Memory B cell (primary cell): ENCODE data around the gene CYLD.

Experiments used
- ATAC-seq: fragments of 150-1000 bp; cut with Tn5 transposase; 2 replicates; pipeline ENCODE4 v1.10.0; 2021; ENCODE audit warnings: low read depth, mild to moderate bottlenecking, moderate library complexity
- DNase-seq, 2 donors: peaks; one replicate each; pipeline ENCODE4 v3.0.0; 2022; ENCODE audit warnings: low spot score in 2 of 2
- H3K27ac Mint-ChIP-seq: one replicate; pipeline ENCODE4 v1.8.0; 2022; ENCODE audit warnings: mild to moderate bottlenecking, moderate library complexity, mixed read lengths
- H3K27me3 Mint-ChIP-seq: one replicate; pipeline ENCODE4 v1.8.0; 2022; ENCODE audit warnings: mixed read lengths
- H3K36me3 Mint-ChIP-seq: one replicate; pipeline ENCODE4 v1.8.0; 2022; ENCODE audit warnings: mild to moderate bottlenecking, mixed read lengths
- H3K4me1 Mint-ChIP-seq: one replicate; pipeline ENCODE4 v1.8.0; 2022; ENCODE audit warnings: mixed read lengths
- H3K4me3 Mint-ChIP-seq: one replicate; pipeline ENCODE4 v1.8.0; 2022; ENCODE audit warnings: mild to moderate bottlenecking, moderate library complexity, mixed read lengths
- H3K9me3 Mint-ChIP-seq: one replicate; pipeline ENCODE4 v1.8.0; 2022; ENCODE audit warnings: mixed read lengths

Gene CYLD

DNA sequence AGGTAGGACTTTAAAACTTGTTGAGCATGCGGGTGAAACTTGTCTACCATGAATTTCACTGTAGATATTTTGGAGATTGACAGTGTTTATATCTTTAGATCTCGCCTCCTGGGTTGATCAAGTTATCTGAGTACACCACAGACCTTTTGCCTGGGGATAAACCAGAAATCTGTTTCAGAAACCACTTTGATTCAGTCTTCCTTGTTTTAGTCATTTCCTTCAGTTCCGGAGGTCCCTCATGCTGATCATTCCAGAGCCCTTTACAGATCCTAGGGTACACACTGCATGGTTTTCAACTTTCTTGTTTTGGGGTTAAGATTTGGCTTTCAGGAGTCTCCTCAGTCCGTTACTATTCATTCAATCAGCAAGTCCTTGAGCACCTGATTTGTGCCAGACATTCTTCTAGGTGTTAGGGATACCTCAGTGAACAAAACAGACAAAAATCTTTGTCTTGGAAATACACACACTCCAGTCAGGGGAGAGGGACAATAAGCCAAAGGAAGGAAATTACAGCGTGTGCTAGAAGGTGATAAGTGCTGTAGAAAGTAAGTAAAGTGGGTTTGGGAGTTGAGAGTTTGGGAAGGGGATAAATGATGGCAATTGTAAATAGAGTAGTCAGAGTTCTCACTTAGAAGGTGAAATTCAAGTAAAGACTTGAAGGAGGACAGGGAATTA is 36.3 kb upstream of the CYLD start:
- H3K27ac Mint-ChIP-seq: no peak overlapping the region

GRCh38 chr16:50706250-50706649 is 35.6 kb upstream of the CYLD start:
- no peaks in the 10 kb centered on the region for H3K27me3 Mint-ChIP-seq
- no peak overlapping the region for H3K4me3 Mint-ChIP-seq
- H3K36me3 Mint-ChIP-seq: peaks cover 12% of the 10 kb centered on the region
- H3K27ac Mint-ChIP-seq: no peak overlapping the region
- DNase-seq: no peak
- peaks cover 15% of the 10 kb centered on the region for H3K4me1 Mint-ChIP-seq
- H3K9me3 Mint-ChIP-seq: peaks cover 14% of the 10 kb centered on the region
- no peak for ATAC-seq

More for the DNA sequence above, 36.3 kb upstream of the CYLD start:
- peaks cover 15% of the 10 kb centered on the region for H3K4me1 Mint-ChIP-seq
- peaks cover 14% of the 10 kb centered on the region for H3K9me3 Mint-ChIP-seq
- no peak overlapping the region for H3K4me3 Mint-ChIP-seq
- H3K27me3 Mint-ChIP-seq: no peaks in the 10 kb centered on the region
- peaks cover 12% of the 10 kb centered on the region for H3K36me3 Mint-ChIP-seq
- DNase-seq (no peak), ATAC-seq (no peak)

DNA sequence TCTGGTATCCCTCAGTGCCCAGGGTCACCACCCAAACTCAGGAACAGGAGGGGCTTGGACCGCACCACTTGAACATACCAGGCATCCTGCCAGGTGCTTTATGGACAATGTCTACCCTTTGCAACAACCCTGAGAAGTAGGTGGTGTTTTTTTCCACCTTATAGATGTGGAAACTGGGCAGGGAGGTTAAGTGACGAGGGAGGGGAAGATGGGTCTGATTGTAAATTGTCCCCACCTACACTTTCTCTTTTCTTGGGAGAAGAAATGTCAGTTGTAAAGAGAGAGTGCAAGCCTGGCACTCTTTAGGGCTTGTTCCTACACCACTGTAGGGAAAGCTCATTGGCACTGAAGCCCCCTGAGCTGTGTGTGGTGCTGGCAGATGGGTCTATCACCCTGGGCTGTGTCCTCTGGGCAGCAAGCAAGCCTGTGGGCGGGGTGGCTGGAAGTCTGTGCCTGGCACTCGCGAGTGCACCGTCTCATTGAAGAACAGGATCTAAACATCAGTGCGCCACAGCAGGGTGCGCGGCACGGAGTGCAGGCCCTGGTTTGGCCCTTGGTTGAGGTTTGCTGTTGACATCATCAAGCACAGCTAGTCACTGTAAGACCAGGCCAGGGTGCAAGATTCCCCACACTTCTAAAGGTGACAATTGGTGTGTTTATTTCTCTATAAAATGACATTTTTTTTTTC is 33.4 kb upstream of the CYLD start:
- Mint-ChIP-seq H3K4me1 (peaks cover 20% of the 10 kb centered on the region), H3K4me3 (no peak overlapping the region), H3K27ac (no peak overlapping the region), H3K9me3 (peaks cover 14% of the 10 kb centered on the region), H3K27me3 (no peaks in the 10 kb centered on the region), H3K36me3 (peaks cover 12% of the 10 kb centered on the region)
- no peak for DNase-seq
- ATAC-seq: no peak

DNA sequence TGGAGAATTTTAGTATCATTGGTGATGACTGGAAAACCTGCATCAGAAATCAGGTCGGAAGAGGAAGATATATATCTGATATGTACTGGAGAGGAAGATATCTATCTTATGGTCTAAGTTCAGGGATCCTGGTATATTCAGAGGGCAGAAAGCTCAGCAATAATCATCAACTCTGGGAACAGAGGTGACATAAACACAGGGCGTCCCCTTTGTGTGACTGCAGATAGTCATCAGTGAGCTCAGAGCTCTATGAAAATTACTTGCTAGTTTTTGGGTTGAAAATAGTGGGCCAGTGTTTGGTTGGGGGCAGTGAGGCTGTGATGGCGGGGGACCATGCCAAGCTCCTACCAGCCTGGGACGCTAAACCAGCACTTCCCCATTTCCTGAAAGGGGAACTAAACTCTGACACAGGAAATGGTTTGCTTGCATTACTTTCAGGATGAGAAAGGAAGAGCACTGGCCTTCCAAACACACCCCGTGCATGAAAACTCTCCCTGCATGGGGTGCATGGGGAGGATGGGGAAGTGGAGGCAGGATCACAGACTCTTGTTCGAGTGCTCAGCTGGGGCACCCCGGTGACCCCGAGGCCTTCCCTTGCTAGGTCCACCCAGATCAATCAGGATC is 32.7 kb upstream of the CYLD start:
- H3K27ac Mint-ChIP-seq: peak overlapping the region; percentile 41
- peak overlapping the region; percentile 15 for H3K4me3 Mint-ChIP-seq
- peaks cover 21% of the 10 kb centered on the region for H3K4me1 Mint-ChIP-seq
- H3K9me3 Mint-ChIP-seq: peaks cover 10% of the 10 kb centered on the region
- ATAC-seq (peak; percentile 81), DNase-seq (no peak)
- peaks cover 11% of the 10 kb centered on the region for H3K36me3 Mint-ChIP-seq
- H3K27me3 Mint-ChIP-seq: no peaks in the 10 kb centered on the region

DNA sequence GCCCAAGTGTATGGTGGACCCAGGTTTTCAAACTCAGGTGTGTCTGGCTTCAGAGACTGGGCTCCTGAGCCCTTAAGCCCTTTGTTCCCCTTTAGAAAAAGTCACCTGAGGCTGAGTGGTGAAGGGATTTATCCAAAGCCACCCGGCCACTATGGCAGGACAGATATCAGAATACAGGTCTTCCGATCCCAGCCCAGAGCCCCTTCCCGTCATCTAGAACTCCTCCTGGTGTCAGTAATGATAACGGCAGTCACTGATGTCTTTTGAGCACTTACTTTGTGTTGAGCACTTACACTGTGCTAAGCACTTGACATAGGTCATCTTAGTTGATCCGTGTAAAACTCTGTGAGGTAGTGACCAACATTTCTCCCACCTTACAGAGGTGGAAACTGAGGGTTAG is 31.9 kb upstream of the CYLD start:
- peaks cover 7% of the 10 kb centered on the region for H3K36me3 Mint-ChIP-seq
- peak overlapping the region; percentile 27 for H3K4me3 Mint-ChIP-seq
- peaks cover 24% of the 10 kb centered on the region for H3K4me1 Mint-ChIP-seq
- H3K27ac Mint-ChIP-seq: no peak overlapping the region
- H3K27me3 Mint-ChIP-seq: no peaks in the 10 kb centered on the region
- no peak for ATAC-seq
- no peak for DNase-seq
- H3K9me3 Mint-ChIP-seq: peaks cover 8% of the 10 kb centered on the region

- H3K4me1 Mint-ChIP-seq: peaks cover 26% of the 10 kb centered on the region
- DNase-seq (no peak), ATAC-seq (no peak)
- no peak overlapping the region for H3K27ac Mint-ChIP-seq
- H3K4me3 Mint-ChIP-seq: no peak overlapping the region
- no peaks in the 10 kb centered on the region for H3K36me3 Mint-ChIP-seq
- H3K27me3 Mint-ChIP-seq: no peaks in the 10 kb centered on the region
- H3K9me3 Mint-ChIP-seq: no peaks in the 10 kb centered on the region
Measured at GRCh38 chr16:50711040-50711439, 30.8 kb upstream of the CYLD start.

- Mint-ChIP-seq H3K36me3 (no peaks in the 10 kb centered on the region), H3K4me3 (no peak overlapping the region), H3K27ac (no peak overlapping the region), H3K4me1 (peaks cover 26% of the 10 kb centered on the region), H3K27me3 (no peaks in the 10 kb centered on the region), H3K9me3 (no peaks in the 10 kb centered on the region)
- DNase-seq (no peak), ATAC-seq (no peak)
Measured at GRCh38 chr16:50711862-50712559, 29.9 kb upstream of the CYLD start.

- no peak overlapping the region for H3K27ac Mint-ChIP-seq
- H3K4me3 Mint-ChIP-seq: no peak overlapping the region
- no peak for DNase-seq
- ATAC-seq: no peak
- no peaks in the 10 kb centered on the region for H3K27me3 Mint-ChIP-seq
- peaks cover 26% of the 10 kb centered on the region for H3K4me1 Mint-ChIP-seq
- H3K36me3 Mint-ChIP-seq: no peaks in the 10 kb centered on the region
- no peaks in the 10 kb centered on the region for H3K9me3 Mint-ChIP-seq
Measured at GRCh38 chr16:50712560-50712898, 29.4 kb upstream of the CYLD start.

DNA sequence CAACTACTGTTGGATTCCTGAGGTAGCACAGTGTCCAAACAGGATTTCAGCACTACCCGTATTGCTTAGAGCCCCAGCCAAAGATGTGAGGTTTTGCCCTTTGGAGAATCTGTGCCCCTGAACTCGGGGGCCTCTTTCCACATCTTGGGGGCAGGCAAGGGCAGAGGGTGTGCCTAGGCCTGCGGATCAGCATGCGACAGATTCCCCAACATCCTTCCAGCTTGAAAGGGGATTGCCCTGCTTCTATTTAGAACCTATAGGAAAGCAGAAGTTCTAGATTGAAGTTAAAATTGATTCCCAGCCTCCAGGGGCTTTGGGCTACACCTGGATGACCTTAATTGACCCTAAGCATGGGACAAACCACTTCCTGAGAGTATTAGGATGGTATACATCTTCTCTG is 28.9 kb upstream of the CYLD start:
- Mint-ChIP-seq H3K9me3 (no peaks in the 10 kb centered on the region), H3K27ac (no peak overlapping the region), H3K36me3 (no peaks in the 10 kb centered on the region), H3K4me3 (no peak overlapping the region), H3K27me3 (no peaks in the 10 kb centered on the region), H3K4me1 (peaks cover 26% of the 10 kb centered on the region)
- ATAC-seq (no peak), DNase-seq (no peak)

- Mint-ChIP-seq H3K27me3 (no peaks in the 10 kb centered on the region), H3K36me3 (no peaks in the 10 kb centered on the region), H3K9me3 (no peaks in the 10 kb centered on the region), H3K4me1 (peaks cover 13% of the 10 kb centered on the region), H3K27ac (no peak overlapping the region), H3K4me3 (no peak overlapping the region)
- DNase-seq: no peak
- ATAC-seq: no peak
Measured at GRCh38 chr16:50717091-50717490, 24.8 kb upstream of the CYLD start.

DNA sequence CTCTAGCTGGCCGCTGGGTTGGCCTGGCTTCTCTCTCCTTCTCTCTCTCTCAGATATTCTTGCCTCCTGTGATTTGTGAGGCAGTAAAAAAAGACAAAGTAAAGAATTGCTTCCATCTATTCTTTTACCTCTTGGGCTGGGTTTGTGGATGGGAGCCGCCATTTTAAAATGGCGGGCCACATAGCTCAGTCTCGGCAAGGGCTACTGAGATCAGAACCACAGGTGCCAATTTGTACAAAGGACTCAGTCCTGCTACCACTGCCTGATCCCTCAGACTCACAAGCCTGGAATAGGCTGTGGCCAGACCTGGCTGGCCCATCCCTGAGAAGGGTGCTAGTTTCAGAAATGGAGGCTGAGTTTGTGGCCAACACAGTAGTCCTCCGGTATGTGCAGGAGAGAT is 24.4 kb upstream of the CYLD start:
- Mint-ChIP-seq H3K4me3 (no peak overlapping the region), H3K36me3 (peaks cover 2% of the 10 kb centered on the region), H3K27me3 (no peaks in the 10 kb centered on the region), H3K4me1 (peaks cover 13% of the 10 kb centered on the region), H3K27ac (no peak overlapping the region), H3K9me3 (no peaks in the 10 kb centered on the region)
- DNase-seq: no peak
- ATAC-seq: no peak

DNA sequence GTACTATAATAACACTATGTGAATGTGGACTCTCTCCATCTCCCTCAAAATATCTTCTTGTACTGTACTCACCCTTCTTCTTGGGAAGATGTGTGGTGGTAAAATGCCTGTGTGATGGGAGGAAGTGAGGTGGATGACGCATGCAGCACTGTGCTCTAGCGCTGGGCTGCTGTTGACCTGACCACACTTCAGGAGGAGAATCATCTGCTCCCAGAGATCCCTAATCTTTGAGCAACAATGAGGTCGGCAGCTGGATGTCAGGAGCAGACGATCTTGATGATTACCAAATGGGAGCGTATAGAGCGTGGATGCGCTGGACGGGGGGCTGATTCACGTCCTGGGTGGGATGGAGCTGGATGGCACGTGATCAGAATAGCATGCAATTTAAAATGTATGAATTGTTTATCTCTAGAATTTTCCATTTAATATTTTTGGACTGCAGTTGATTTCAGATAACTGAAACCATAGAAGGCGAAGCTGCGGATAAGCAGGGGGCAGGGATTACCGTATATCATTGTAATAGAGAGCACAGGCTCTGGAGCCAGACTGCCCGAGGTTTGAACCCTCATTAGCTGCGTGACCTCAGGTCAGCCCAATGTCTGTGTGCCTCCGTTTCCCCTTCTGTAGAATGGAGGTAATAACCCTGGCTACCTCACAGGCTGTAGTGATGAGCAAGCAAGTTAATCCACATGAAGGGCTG is 23.7 kb upstream of the CYLD start:
- no peak overlapping the region for H3K4me3 Mint-ChIP-seq
- peaks cover 2% of the 10 kb centered on the region for H3K36me3 Mint-ChIP-seq
- ATAC-seq: no peak
- H3K27ac Mint-ChIP-seq: no peak overlapping the region
- peaks cover 1% of the 10 kb centered on the region for H3K9me3 Mint-ChIP-seq
- no peak for DNase-seq
- H3K4me1 Mint-ChIP-seq: peaks cover 9% of the 10 kb centered on the region
- H3K27me3 Mint-ChIP-seq: no peaks in the 10 kb centered on the region

- H3K4me3 Mint-ChIP-seq: no peak overlapping the region
- no peak overlapping the region for H3K27ac Mint-ChIP-seq
Measured at GRCh38 chr16:50718761-50719400, 23.0 kb upstream of the CYLD start.

More at GRCh38 chr16:50718761-50719400, 23.0 kb upstream of the CYLD start:
- Mint-ChIP-seq H3K36me3 (peaks cover 2% of the 10 kb centered on the region), H3K4me1 (peaks cover 7% of the 10 kb centered on the region), H3K27me3 (no peaks in the 10 kb centered on the region), H3K9me3 (peaks cover 2% of the 10 kb centered on the region)
- ATAC-seq (no peak), DNase-seq (no peak)
